ENCODE measurements around the gene TRMO. TPM values are rescaled to one million over a fixed set of nuclear protein-coding genes. Genes with fewer than 3 reads are reported as not detected.
A peak's percentile ranks its signal among the peaks of the same experiment; 100 is the strongest.

Gene TRMO
- total RNA-seq, 2 donors from 2014 or later, result 44.8 to 45.2 TPM

- Histone ChIP-seq H3K27me3 (replicated peaks; ENCODE audit: insufficient read depth) (no peaks in the 10 kb centered on the region), H3K4me1 (replicated peaks) (no peaks in the 10 kb centered on the region), H3K27ac (no peak overlapping the region), H3K4me3 (no peak overlapping the region), H3K9me3 (no peaks in the 10 kb centered on the region), H3K36me3 (no peaks in the 10 kb centered on the region)
- WGBS, result 95% methylated on average over 2 of the region's 2 CpGs
- DNase-seq (ENCODE audit: low spot score), result no peak
- intact Hi-C loops (cut with DNase I), result no loop called here
- TF ChIP-seq POLR2A (IDR thresholded peaks at IDR 0.05) (no peak), POLR2AphosphoS5 (IDR thresholded peaks at IDR 0.05) (no peak), CTCF (IDR thresholded peaks at IDR 0.05) (no peak)
Observed at GRCh38 chr9:97911528-97911927, 10.8 kb downstream of the TRMO start.

GRCh38 chr9:97910357-97910756 lies 11.9 kb downstream of the TRMO start:
- H3K4me3 ChIP-seq, result no peak overlapping the region
- H3K27ac ChIP-seq, result no peak overlapping the region
- no peaks in the 10 kb centered on the region for H3K36me3 ChIP-seq
- H3K27me3 ChIP-seq (replicated peaks; ENCODE audit: insufficient read depth), result no peaks in the 10 kb centered on the region
- TF ChIP-seq POLR2AphosphoS5 (IDR thresholded peaks at IDR 0.05) (no peak), CTCF (IDR thresholded peaks at IDR 0.05) (no peak), POLR2A (IDR thresholded peaks at IDR 0.05) (no peak)
- intact Hi-C loops (cut with DNase I), result no loop called here
- WGBS, result 86% methylated on average over 6 of the region's 6 CpGs
- H3K9me3 ChIP-seq, result no peaks in the 10 kb centered on the region
- H3K4me1 ChIP-seq (replicated peaks), result no peaks in the 10 kb centered on the region
- no peak for DNase-seq (ENCODE audit: low spot score)

GRCh38 chr9:97908705-97909104 lies 13.6 kb downstream of the TRMO start:
- Histone ChIP-seq H3K27me3 (replicated peaks; ENCODE audit: insufficient read depth) (no peaks in the 10 kb centered on the region), H3K36me3 (no peaks in the 10 kb centered on the region), H3K4me3 (no peak overlapping the region), H3K9me3 (no peaks in the 10 kb centered on the region), H3K27ac (no peak overlapping the region), H3K4me1 (replicated peaks) (no peaks in the 10 kb centered on the region)
- intact Hi-C loops (cut with DNase I), result no loop called here
- no peak for DNase-seq (ENCODE audit: low spot score)
- no peak for TF ChIP-seq POLR2A (IDR thresholded peaks at IDR 0.05)
- no peak for TF ChIP-seq CTCF (IDR thresholded peaks at IDR 0.05)
- TF ChIP-seq POLR2AphosphoS5 (IDR thresholded peaks at IDR 0.05), result no peak
- whole genome bisulfite sequencing, result 94% methylated on average over 1 of the region's 1 CpG

- DNase-seq (ENCODE audit: low spot score), result no peak
- Histone ChIP-seq H3K4me3 (no peak overlapping the region), H3K36me3 (no peaks in the 10 kb centered on the region), H3K9me3 (no peaks in the 10 kb centered on the region), H3K27me3 (replicated peaks; ENCODE audit: insufficient read depth) (no peaks in the 10 kb centered on the region), H3K4me1 (replicated peaks) (no peaks in the 10 kb centered on the region), H3K27ac (peak overlapping the region in 1 of 2 donors; percentile 21)
- intact Hi-C loops (cut with DNase I), result no loop called here
- TF ChIP-seq CTCF (IDR thresholded peaks at IDR 0.05) (no peak), POLR2AphosphoS5 (IDR thresholded peaks at IDR 0.05) (no peak), POLR2A (IDR thresholded peaks at IDR 0.05) (no peak)
- 82% methylated on average over 5 of the region's 5 CpGs for whole genome bisulfite sequencing
Observed at GRCh38 chr9:97907632-97908031, 14.7 kb downstream of the TRMO start.

GRCh38 chr9:97907046-97907445 lies 15.3 kb downstream of the TRMO start:
- Histone ChIP-seq H3K27ac (peak overlapping the region in 1 of 2 donors; percentile 21), H3K36me3 (no peaks in the 10 kb centered on the region), H3K4me1 (replicated peaks) (no peaks in the 10 kb centered on the region), H3K9me3 (no peaks in the 10 kb centered on the region), H3K4me3 (no peak overlapping the region), H3K27me3 (replicated peaks; ENCODE audit: insufficient read depth) (no peaks in the 10 kb centered on the region)
- TF ChIP-seq POLR2A (IDR thresholded peaks at IDR 0.05) (no peak), POLR2AphosphoS5 (IDR thresholded peaks at IDR 0.05) (no peak)
- 73% methylated on average over 3 of the region's 3 CpGs for WGBS
- no peak for DNase-seq (ENCODE audit: low spot score)
- intact Hi-C loops (cut with DNase I), result no loop called here
